ENCODE measurements around the gene ZBTB20.

Gene ZBTB20

DNA sequence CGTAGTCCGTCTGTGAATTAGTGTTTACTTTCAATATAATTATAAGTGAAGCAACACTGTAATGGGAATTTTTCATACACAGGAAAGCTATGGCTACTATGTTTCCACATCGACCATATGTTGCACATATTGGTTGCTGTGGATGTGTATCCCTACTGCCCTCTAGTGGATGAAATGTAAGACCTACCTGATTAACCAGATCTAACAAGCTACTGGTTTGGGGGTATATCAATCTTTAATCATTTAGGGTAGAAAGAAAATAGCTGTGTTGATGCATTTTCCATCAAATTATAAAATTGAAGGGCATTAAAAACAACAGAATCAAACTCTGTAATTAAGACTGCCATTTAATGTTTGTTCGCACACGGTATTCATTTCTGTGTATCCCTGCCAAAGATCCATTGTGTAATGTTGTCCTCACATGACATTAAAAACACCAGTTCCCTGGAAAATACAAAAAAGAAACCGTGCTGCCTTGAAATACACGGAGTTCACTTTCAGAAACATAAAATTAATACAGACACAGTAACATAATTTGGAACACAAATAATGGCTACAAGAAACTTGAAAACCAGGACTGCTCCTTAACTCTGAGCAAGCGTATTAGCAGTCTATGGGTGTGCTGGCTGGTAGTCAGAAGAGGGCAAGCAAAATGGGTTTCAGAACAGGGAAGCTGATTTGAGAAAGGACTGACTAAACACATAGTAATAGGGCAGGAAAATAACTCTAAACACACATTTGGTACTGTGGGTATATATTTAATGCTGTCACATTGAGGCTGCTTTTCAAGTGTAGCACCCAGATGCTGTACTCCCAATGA, 728.2 kb downstream of the ZBTB20 start:
- peak; percentile 76 for DNase-seq

DNA sequence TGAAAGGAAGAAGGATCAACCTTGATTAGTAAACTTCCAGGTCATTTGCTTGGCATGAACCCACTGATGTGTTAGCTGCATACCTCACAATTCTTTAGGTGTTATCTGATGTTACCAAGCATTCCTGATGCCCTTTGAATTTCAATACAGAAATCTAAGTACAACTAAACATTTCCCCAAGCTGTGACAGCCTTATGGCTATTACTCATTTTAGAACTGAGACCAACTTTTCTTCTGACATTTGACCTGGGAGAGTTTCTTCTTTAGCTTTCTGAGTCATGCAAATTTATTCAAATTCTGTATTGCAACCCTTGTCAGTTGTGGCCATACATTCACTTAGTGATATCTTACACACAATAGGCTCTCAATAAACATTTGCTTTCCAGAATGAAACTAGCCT, 729.0 kb downstream of the ZBTB20 start:
- no peak for DNase-seq

DNA sequence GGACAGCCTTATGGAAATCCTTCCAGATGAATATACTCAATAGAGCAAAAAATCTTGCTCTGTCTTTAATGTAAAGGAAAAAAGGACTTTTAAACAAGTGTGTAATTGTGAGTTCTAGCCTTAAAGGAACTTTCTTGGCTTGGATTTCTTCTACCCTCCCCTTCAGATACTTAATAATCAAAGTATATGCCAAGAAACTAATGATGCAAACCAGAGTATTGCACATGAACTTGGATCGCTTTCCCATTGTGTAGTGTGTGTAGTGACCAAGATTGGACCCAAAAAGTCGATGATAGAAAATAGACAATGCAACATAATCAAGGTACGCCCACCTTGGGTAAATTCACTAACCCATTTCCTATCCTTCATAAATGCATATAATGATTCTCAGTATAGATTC, 729.4 kb downstream of the ZBTB20 start:
- DNase-seq: no peak

DNA sequence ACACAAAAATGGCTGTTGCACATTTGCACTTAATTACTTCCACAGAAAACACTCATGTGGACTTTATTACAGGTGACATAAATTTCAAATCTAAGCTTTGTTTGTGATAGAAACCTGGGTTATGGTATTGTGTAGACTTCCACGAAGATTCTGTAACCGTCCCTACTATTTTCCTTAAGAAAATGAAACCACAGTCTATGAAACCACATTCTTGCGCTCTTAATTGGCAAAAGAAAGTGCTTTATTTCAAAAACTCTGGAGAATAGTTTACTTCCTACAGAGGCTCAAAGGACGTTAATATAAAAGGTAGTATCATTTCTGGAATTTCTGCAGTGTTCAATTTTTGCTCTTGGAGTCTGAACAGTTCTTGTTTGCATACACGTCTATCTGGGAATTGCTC, 729.8 kb downstream of the ZBTB20 start:
- no peak for DNase-seq

DNA sequence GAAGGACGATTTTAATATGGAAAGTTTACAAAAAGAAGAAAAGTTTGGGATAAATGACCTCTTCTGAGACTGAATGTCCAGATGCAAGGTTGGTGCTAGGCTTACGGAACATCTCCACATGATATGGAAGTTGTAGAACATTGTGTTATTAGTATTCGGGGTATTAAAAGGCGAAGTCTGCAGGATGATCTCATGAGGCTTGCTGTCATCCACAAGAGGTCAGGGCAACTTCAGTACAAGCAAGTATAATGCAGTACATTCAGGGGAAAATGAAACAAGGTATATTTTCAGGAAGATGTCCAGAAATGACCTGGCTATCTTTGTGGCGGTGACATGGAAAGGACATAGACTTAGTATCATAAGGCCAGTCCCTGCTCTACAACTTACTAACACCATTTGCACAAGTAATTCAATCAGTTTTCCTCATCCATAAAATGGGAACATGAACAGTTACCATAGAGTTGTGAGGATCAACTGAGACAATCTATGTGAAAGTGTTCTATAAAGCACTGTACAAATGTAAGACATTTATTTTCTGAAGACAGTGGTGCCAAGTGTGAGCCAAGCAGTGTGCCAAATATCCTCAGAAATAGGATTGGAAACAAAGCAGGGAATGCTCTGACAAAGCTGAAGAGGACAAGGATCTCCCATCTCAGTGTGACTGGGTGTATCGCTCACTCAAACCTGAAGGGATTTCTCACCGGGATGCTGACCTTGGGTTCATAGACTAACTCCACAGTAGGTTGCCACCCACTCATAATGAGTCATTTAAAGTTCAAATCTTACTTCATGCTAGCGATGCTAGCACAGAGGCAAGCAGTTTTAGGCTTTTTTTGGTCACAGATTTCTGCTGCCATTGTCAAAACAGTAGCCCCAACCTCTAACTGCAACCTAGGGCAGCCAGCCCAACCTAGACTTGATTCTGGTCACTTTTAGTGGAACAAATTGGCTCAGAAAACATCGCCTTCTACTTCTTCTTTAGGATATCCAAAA, 735.0 kb downstream of the ZBTB20 start:
- DNase-seq: no peak

DNA sequence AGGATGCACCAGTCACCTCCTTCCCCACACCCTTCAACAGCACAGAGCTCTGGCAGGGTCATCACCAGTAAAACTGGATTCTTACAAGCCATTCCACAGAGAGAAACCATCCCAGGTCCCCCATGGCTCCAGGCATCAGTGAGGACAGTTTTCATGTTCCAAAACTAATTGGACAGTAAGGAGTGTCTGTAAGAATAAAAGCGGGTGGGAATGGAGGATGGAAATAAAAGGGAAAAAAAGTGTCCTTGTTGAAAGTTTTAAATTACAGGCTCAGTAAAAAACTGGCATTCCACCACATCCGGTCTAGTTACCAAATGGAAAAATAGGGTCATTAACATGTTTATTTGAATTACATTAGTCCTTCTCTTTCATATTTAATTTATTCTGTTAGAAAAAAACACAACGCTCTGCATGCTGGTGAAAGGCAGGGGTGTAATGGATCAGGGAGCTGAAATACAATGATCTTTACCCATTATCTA, 735.9 kb downstream of the ZBTB20 start:
- no peak for DNase-seq

DNA sequence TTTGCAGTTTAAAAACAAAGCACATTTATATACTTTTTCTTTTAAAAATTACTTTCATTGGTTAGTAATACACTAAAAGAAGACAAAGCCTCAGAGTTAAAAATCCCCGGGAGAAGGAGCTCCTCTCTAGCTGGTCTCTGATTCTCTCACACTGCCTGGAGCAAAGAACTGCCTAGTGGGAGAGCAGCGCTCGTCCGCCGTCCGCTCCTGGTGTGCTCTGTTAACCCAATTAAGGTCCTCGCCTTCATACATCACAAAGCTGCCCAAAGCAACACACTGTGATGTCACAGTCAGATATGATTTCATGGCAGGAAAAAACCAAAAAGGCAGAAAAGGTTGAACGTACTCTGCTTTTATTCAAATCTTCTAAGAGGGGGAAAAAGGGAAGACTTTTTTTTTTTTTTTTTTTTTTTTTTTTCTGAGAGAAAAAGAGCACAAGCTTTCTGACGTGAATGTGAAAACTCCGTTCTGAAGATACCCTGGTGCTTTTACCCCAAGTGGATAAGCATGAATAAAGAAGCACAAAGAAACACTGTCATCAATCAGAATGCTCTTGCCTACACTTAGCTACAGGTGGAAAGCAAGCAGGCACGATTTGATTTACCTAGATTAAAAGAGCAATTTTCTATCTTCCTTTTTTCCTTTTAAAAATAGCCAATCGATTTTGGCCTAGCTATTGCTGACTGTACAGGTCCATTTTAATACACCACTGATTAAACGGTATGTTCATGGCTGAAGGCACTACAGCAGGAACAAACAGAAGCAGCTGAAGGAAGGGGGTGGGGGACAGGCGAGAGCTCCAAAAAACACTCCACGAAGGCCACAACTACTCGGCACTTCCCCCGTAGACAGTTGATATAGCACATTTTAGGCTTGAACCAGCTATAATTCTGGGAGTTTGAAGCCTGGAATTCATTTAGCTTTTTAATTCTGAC, 738.1 kb downstream of the ZBTB20 start:
- DNase-seq: peak; percentile 46

DNA sequence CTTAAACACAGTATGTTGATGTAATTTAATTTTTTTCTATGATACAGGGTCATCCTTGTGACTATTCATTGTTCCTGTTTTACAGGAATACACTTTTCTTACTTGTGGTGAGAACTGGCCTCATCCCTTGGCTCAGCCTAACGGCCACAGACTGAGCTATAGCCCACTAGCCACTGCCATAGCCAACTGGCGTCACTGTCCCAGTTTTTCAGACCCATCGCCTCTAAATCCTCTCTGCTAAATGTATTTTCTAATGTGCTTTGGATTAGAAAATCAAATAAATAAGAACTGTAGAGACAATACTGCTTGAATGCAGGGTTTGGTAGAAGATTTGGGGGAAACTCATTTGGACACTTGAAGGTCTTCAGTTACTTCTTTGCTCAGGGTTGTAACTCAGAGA, 740.2 kb downstream of the ZBTB20 start:
- no peak for DNase-seq

DNA sequence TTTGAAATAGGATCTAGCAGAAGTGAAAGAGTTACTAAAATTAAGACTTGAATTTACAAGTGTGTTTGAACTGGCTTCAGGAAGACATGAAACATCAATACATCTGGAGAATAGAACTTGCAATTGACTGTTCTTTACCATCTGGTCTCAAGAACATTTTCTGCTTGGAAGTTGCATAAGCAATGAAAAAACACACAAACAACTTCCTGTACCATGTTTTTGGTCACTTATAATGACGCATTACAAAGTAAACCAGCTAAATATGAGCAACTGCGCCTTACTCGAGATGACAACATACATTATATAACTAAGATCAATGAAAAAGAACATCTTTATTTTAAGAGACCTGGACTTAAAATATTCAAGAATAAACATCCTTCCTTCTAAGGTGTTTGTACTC, 740.8 kb downstream of the ZBTB20 start:
- no peak for DNase-seq

DNA sequence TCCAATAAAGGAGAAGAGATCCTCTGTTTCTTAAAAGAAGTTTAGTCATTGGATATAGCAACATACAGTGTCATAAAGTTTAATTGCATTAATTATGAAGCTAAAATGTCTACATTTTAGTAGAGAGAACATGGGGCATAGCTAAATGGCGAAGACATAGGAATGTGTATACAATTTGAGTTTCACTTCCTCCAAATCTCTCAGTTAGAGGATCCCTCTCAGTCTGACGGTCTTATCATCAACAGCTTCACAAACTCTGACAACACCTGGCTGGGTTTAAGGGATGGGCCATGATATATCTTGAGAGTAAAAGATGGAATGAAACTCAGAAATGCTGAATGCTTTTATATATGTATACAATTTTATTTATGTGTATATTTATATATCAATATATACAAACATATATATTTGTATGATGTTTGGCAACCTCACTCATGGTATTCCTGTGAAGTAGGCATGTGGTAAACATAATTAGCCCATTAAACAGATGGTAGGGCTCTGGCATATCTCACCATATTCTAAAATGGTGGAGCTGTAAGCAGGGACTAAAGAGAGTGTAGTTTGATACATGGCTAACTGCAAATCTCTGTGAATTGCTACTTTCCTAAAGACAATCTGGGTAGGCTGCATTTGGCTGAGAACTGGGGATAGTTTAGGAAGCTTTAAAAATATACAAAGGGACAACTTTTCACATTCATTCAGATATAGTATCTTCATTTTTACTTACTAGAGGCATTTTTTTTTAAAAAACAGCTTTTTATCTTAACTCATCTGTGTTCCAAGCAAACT, 741.7 kb downstream of the ZBTB20 start:
- no peak for DNase-seq

DNA sequence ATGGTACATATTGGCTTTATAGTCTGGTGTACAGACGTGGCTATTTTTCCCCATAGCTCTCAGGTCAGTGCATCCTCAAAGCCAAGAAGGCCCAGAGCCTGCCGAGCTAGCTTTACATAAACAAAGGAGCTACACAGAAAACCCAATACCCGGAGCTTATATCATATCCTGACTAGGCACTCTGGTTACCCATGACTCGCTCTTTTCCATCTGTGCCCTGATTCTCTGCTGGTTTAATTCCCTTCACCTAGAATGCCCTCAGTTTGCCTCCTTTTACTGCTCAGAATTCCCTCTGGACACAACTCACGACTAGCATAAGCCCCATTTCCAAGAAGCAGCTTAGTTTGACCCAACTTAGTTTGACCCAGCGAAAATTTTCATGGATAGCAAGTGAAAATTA, 742.5 kb downstream of the ZBTB20 start:
- no peak for DNase-seq

DNA sequence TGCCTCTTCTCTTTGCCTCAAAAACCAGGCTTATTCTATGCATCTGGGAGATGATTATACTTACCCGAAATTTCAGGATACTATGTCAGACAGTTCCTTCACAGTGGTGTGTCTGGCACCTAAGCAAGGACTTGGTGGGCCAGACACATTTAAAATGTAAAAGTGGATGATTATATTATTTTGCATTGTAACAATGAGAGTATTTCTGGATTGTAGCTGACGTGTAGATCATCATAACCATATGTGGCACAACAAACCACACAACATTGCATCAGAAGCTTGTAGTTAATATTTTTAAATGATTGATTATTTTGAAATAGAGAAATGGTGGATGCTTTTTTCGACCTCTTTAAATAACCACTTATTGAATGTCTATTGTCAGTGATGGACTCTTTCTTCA, 744.2 kb downstream of the ZBTB20 start:
- DNase-seq: no peak

DNA sequence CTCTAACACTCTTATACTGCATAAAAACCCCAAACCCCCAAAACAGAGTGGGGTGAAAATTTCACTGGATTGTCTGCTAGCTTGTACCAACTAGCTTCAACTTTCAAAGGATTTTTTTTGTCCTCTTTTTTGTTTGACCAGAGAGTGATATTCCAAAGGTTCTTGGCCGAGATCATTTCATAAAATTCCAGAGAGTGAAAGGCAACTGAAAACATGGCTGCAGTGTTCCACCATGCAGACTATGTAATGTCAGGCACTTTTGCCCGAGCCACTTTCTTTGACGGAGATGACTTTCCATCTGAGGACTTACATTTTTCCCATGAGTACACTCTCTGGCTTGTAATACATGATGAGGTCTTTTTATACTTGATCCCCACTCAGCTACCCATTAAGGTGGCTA, 745.7 kb downstream of the ZBTB20 start:
- DNase-seq: no peak

DNA sequence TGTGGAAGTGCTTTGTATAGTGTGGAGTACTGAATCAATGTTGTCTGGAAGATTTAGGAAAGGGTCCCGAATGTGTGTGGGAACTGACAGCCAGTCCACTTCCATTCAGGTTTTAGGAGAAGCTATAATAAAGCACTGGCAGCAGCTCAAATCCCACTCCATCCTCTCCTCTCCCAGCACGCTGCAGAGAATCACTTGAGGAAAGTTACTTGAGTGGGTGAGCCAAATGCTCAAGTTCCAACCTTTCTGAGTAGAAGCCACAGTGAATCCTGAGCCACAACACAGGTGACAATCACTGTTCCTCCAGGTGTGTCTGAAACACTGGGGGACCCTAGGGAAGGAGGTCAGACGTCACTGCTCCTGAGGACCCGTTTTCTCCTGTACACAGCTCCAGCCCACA, 746.7 kb downstream of the ZBTB20 start:
- peak; percentile 82 for DNase-seq

DNA sequence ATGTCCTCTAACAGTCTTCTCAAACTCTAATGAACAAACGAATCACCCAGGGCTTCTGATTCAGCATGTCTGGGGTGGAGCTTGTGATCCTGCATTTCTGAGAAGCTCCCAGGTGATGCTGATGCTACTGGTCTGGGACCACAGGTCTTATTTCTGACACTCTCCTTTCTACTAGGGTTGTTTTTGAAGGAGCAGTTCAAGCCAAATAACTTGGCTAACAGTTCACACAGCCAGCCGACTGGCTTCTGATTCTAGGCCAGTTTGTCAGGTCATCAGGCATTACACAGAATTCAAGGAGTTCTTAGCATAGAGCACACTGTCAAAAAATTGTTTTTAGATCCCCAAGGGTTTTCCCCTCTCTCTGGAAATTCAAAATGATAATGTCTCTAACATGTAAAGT, 752.5 kb downstream of the ZBTB20 start:
- DNase-seq: no peak

DNA sequence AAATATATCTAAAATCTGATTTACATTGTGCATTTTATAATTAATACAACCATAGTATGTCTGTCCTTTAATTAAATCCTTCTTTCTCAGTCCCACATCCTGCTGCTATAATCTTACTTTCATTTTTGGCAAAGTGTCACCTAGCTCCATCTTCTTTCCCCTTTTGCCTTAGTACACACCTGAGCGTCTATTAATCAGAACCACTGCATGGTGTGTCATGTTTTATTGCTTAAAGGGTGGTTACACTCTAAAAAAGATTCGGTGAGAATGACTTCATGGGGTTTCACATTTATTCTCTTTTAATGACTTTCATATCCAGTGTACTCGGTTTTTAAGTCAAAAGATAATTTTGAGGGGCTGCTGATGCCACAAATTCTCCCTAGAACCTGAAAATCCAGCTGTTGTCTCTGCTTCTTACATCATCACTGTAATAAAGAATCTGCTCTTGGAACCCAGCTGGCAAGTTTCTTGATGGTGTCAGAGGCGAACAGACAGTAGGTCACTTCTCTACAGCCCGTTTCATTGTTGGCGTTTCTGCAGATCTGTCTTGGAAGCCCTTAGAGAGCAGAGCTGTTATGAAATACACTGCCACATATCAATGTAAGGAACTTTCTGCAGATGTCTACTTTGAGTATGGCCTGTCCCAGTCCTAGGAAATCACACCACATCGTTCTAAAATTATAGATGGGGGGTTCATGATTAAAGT, 753.6 kb downstream of the ZBTB20 start:
- DNase-seq: no peak

DNA sequence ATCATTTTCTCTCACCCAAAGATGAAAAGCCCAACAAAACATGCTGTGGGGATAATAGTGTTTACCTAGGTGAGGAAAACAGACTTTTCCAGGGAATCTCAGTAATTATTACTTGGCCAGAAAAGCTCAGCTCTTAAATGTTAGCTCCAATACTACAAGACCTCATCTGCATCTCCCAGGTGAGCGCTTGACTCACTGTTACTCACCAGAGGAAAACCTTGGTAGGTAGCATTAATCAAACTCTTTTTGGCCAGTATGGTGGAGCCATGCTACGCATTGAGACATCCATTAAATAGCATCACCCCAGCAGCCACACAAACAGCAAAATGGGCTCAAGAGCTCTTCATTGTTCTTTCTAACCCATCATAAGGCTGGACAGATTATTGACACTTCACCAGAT, 754.3 kb downstream of the ZBTB20 start:
- DNase-seq: no peak

DNA sequence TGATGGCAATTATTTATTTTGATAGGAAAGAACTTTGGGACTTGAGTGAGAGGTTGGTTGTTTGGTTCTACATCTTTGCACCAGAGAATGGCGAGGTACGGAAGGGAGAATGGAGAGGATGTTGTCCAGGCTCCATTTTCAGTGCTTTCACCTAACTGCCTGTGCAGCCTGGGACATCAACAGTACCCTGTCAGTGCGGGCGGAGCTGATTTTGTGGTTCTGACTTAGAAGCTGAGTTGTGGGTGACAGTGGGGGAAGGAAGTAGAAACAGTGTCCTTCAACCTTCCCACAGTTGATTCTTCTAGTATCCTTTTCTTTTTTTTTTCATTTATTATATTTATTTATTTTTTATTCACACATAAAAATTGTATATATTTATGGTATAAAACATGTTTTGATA, 757.9 kb downstream of the ZBTB20 start:
- no peak for DNase-seq

DNA sequence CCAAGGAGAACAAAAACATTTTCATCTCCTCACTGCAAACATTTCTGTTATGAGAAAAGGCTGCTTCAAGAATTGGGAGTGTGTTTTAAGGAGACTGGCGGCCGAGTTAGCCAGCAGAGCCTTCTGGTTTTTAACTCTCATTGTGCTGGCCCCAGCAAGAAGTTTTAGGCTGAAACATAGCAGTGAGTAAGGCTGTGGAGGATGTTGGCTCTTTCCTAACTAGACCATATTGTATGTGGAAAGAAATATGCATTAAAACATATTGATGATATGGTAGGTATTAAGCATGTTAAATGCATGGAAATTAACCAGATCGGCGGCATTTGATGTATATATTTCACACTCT, 762.6 kb downstream of the ZBTB20 start:
- no peak for DNase-seq

DNA sequence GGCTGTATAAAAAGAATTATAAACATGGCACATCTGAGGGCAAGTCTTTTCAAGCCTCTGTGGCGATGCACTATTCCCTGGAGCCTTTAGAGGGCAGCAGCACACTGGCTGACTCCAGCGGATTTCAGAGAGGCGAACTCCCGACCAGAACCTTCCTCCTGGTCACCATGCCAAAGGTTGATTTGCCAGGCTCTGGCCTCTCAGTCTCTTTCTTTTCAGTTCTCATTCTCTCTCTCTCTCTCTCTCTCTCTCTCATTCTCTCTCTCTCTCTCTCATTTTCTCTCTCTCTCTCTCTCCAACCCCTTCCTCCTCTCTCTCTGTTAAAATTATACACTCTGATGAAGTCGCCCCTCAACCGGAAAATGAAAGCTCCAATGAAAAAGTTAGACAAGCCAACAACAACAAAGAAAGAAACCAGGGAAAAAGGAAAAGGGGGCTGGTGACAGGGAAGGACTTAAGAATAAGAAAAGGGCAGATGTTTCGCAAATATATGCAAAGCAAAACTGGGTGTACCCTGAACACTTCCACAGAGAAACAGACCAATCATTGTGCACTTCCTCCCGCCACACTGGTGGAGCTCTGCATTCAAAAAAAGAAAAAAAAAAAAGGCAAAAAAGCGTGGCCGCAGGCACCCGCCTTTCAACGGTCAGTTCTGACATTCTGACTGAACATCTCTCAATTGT, 763.1 kb downstream of the ZBTB20 start:
- peak; percentile 71 for DNase-seq

DNA sequence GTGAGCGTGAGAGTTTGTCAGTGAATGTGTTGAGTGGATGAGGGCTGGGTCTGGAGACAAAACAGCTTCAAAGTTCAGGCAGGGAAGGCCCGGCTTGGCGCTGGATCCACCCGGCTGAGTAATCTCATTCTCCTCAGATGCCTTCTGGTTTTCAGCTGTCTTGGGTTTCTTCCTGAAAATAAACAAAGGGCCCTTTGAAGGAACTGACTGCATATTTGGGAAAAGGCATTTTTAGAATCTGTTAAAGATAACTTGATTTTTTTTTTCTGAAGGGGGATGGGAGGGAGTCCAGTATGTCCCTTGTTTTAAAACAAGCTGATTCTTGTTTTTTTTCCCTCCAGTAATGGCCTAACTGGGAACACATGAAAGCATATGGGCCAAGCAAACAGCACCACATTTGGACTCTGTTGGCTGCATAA, 766.8 kb downstream of the ZBTB20 start:
- DNase-seq: no peak

All from NCI-H1436 (cell line).